MM.1S (cell line): ENCODE data around the gene DDX24.

Source experiments
- DNase-seq: peaks from one replicate; pipeline ENCODE4 v3.0.0-alpha.2; 2015
- H2AFZ ChIP-seq: fragments of 300-600 bp; sonication (generic); 2 replicates; pipeline ENCODE4 v1.6.0; 2016; ENCODE audit warnings: antibody characterized with exemption, low read length
- H3F3A ChIP-seq: fragments of 300-600 bp; sonication (generic); 2 replicates; pipeline ENCODE4 v1.6.1; 2016; ENCODE audit warnings: mild to moderate bottlenecking, antibody characterized with exemption, low read length, moderate library complexity, mixed read lengths; ENCODE audit not compliant: insufficient read depth
- H3K27ac ChIP-seq: fragments of 300-600 bp; sonication (generic); 2 replicates; pipeline ENCODE4 v1.5.1; 2016; ENCODE audit warnings: mild to moderate bottlenecking, low read length
- H3K27me3 ChIP-seq: fragments of 300-600 bp; sonication (generic); replicated peaks from 2 replicates; pipeline ENCODE4 v1.6.0; 2016; ENCODE audit warnings: low read length; ENCODE audit not compliant: insufficient read depth
- H3K36me3 ChIP-seq: fragments of 300-600 bp; sonication (generic); replicated peaks from 2 replicates; pipeline ENCODE4 v1.6.1; 2016; ENCODE audit warnings: mild to moderate bottlenecking, low read length, mixed read lengths; ENCODE audit not compliant: insufficient read depth
- H3K4me1 ChIP-seq: fragments of 300-600 bp; sonication (generic); 2 replicates; pipeline ENCODE4 v1.6.1; 2016; ENCODE audit warnings: low read length, mixed read lengths
- H3K4me2 ChIP-seq: fragments of 300-600 bp; sonication (generic); 2 replicates; pipeline ENCODE4 v1.6.0; 2016; ENCODE audit warnings: low read depth, low read length
- H3K4me3 ChIP-seq: fragments of 300-600 bp; sonication (generic); 2 replicates; pipeline ENCODE4 v1.5.1; 2016; ENCODE audit warnings: low read length, mixed read lengths
- H3K79me2 ChIP-seq: fragments of 300-600 bp; sonication (generic); 2 replicates; pipeline ENCODE4 v1.6.1; 2016; ENCODE audit warnings: mixed run types, low read length, mixed read lengths
- H3K9ac ChIP-seq: fragments of 300-600 bp; sonication (generic); 2 replicates; pipeline ENCODE4 v1.6.1; 2016; ENCODE audit warnings: low read length, mixed read lengths
- H3K9me2 ChIP-seq: fragments of 300-600 bp; sonication (generic); replicated peaks from 2 replicates; pipeline ENCODE4 v1.6.1; 2016; ENCODE audit warnings: mild to moderate bottlenecking, low read length, mixed read lengths; ENCODE audit not compliant: insufficient read depth
- H3K9me3 ChIP-seq: fragments of 300-600 bp; sonication (generic); replicated peaks from 2 replicates; pipeline ENCODE4 v1.6.1; 2016; ENCODE audit warnings: mild to moderate bottlenecking, low read length, mixed read lengths; ENCODE audit not compliant: insufficient read depth
- H4K20me1 ChIP-seq: fragments of 300-600 bp; sonication (generic); 2 replicates; pipeline ENCODE4 v1.6.1; 2016; ENCODE audit warnings: mild to moderate bottlenecking, low read length, moderate library complexity, mixed read lengths; ENCODE audit not compliant: insufficient read depth
- EZH2 ChIP-seq: fragments of 300-600 bp; sonication (generic); optimal IDR thresholded peaks from 2 replicates; pipeline ENCODE3; 2017; ENCODE audit warnings: low read depth, mild to moderate bottlenecking, antibody characterized with exemption, low read length, mixed read lengths
- EZH2phosphoT487 ChIP-seq: fragments of 300-600 bp; sonication (generic); IDR thresholded peaks from 2 replicates; pipeline ENCODE4 v1.6.1; 2018; ENCODE audit warnings: antibody characterized with exemption, low read length
- TF ChIP-seq, protein P1 (sequence below): fragments of 300-600 bp; sonication (generic); IDR thresholded peaks from 2 replicates; pipeline ENCODE4 v1.5.1; 2016; ENCODE audit warnings: antibody characterized with exemption, low read length, mixed read lengths

Gene DDX24

DNA sequence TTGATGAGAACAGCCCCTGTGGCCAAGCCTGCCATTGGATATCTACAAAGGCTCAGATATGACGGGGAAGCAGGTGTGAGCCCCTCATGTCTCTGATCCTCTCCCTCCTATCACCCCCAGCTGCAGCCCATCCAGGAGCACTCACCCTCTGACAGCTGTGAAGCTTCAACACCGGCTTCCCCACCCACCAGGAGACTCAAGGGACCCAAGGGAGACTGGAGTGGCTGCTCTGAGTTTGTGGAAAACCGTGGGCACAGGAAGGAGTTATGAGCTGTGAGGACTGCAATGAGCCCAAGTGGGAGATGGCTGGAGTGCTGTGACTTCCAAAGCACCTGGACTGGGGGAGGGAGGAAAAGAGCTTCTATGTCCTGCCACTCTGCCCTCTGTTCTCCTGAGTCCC lies 40.5 kb upstream of the DDX24 start:
- no peak overlapping the region for H3K4me3 ChIP-seq
- no peaks in the 10 kb centered on the region for H3K9me2 ChIP-seq
- no peaks in the 10 kb centered on the region for H3K9me3 ChIP-seq
- no peak overlapping the region for H3K4me2 ChIP-seq
- TF ChIP-seq, protein P1, sequence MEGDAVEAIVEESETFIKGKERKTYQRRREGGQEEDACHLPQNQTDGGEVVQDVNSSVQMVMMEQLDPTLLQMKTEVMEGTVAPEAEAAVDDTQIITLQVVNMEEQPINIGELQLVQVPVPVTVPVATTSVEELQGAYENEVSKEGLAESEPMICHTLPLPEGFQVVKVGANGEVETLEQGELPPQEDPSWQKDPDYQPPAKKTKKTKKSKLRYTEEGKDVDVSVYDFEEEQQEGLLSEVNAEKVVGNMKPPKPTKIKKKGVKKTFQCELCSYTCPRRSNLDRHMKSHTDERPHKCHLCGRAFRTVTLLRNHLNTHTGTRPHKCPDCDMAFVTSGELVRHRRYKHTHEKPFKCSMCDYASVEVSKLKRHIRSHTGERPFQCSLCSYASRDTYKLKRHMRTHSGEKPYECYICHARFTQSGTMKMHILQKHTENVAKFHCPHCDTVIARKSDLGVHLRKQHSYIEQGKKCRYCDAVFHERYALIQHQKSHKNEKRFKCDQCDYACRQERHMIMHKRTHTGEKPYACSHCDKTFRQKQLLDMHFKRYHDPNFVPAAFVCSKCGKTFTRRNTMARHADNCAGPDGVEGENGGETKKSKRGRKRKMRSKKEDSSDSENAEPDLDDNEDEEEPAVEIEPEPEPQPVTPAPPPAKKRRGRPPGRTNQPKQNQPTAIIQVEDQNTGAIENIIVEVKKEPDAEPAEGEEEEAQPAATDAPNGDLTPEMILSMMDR: no peak
- TF ChIP-seq EZH2 (no peak), EZH2phosphoT487 (no peak)
- no peak overlapping the region for H2AFZ ChIP-seq
- no peak for DNase-seq
- no peak overlapping the region for H3K9ac ChIP-seq
- no peaks in the 10 kb centered on the region for H3K27me3 ChIP-seq
- H3F3A ChIP-seq: no peaks in the 10 kb centered on the region
- no peaks in the 10 kb centered on the region for H4K20me1 ChIP-seq
- no peaks in the 10 kb centered on the region for H3K36me3 ChIP-seq
- H3K4me1 ChIP-seq: no peaks in the 10 kb centered on the region
- no peak overlapping the region for H3K27ac ChIP-seq
- H3K79me2 ChIP-seq: no peaks in the 10 kb centered on the region

DNA sequence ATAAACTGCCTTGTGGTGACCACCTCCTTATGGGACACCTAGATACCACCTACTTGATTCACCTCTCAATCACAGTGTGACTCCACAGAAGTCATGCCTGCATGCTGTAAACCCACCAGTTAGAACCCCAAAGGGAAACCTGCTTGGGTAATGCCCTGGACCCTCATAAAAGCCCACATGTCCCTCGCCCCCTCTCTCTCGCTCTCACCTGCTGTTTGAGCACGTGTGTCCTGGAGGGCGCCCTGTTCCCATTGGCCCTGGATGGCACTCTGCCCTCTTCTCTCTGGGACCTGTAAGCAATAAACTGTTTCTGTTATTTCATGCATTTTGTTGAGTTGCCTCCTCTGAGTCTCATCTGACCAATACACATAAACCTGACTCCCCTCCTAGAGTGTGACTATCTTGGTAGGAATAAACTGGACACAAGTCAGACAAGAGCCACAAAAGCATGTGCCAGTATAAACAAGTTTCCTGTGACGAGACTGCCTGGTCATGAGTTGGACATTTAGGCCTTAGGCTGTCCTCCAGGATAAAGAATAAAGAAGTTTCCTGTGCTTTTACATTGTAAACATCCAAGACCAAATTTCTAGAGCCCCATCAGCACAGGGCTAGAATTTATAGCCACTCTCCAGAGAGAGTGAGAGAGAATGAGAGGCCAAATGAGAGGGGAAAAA lies 39.8 kb upstream of the DDX24 start:
- no peaks in the 10 kb centered on the region for H3K9me3 ChIP-seq
- H4K20me1 ChIP-seq: no peaks in the 10 kb centered on the region
- H2AFZ ChIP-seq: no peak overlapping the region
- TF ChIP-seq EZH2: no peak
- TF ChIP-seq, protein P1: no peak
- TF ChIP-seq EZH2phosphoT487: no peak
- no peak overlapping the region for H3K4me3 ChIP-seq
- no peaks in the 10 kb centered on the region for H3K4me1 ChIP-seq
- no peaks in the 10 kb centered on the region for H3K9me2 ChIP-seq
- no peak overlapping the region for H3K27ac ChIP-seq
- no peaks in the 10 kb centered on the region for H3K27me3 ChIP-seq
- H3K4me2 ChIP-seq: no peak overlapping the region
- no peak overlapping the region for H3K9ac ChIP-seq
- no peaks in the 10 kb centered on the region for H3K36me3 ChIP-seq
- no peaks in the 10 kb centered on the region for H3F3A ChIP-seq
- H3K79me2 ChIP-seq: no peaks in the 10 kb centered on the region
- no peak for DNase-seq

DNA sequence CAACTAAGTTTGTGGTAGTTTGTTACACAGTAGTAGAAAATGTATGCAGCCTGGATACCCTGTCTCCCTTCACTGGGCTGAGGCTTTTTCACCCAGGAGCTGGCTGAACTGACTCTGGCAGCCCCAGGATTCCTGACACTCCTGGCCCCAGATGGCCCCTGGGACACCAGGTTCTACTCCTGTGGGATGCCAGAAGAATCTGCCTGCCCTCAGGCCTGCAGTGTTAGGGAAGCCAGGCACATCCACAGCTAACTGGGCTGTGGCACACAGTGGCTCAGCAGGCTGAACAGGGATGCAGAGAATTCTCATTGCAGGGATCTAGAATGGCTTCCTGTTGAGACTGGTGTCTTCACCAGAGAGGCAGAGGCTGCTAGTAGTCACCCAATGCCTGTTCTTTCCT lies 38.1 kb upstream of the DDX24 start:
- no peaks in the 10 kb centered on the region for H3K79me2 ChIP-seq
- H4K20me1 ChIP-seq: no peaks in the 10 kb centered on the region
- H3K4me1 ChIP-seq: no peaks in the 10 kb centered on the region
- DNase-seq: no peak
- no peak overlapping the region for H3K4me3 ChIP-seq
- H3K4me2 ChIP-seq: no peak overlapping the region
- H3K36me3 ChIP-seq: no peaks in the 10 kb centered on the region
- H3K9me2 ChIP-seq: no peaks in the 10 kb centered on the region
- H3K9me3 ChIP-seq: no peaks in the 10 kb centered on the region
- no peak overlapping the region for H2AFZ ChIP-seq
- no peak overlapping the region for H3K9ac ChIP-seq
- TF ChIP-seq EZH2phosphoT487 (no peak), EZH2 (no peak)
- TF ChIP-seq, protein P1: no peak
- H3K27me3 ChIP-seq: no peaks in the 10 kb centered on the region
- H3K27ac ChIP-seq: no peak overlapping the region
- no peaks in the 10 kb centered on the region for H3F3A ChIP-seq
